OCI-LY7 (cell line): ENCODE data around the gene FCN1. TPM values are rescaled to one million over a fixed set of nuclear protein-coding genes. Genes with fewer than 3 reads are reported as not detected.

ENCODE experiments used
- BruUV-seq: library from RNA; stranded (reverse); fragments of 400-500 nt; replicated peaks from 2 replicates; lab custom pipeline; 2021; lab: Mats Ljungman, UMichigan
- CTCF ChIA-PET: fragments of 300-600 bp; sonication (Branson Sonifier 250); formaldehyde crosslinking; loops from one replicate; lab custom pipeline; 2022; ENCODE audit warnings: antibody characterized with exemption; ENCODE audit not compliant: unreplicated experiment; lab: Charles Lee
- POLR2A ChIA-PET: fragments of 300-600 bp; sonication (Branson Sonifier 250); formaldehyde crosslinking; loops from one replicate; lab custom pipeline; 2022; ENCODE audit warnings: antibody characterized with exemption; lab: Charles Lee
- DNase-seq: peaks from one replicate; pipeline ENCODE4 v3.0.0-alpha.2; 2015; ENCODE audit warnings: low spot score
- H2AFZ ChIP-seq: fragments of 200-600 bp; sonication (generic), shearing (Covaris generic); 2 replicates; pipeline ENCODE4 v1.6.1; 2014; ENCODE audit warnings: mild to moderate bottlenecking, antibody characterized with exemption, low read length, moderate library complexity
- H3K27ac ChIP-seq: fragments of 200-600 bp; sonication (generic); 2 replicates; pipeline ENCODE4 v1.5.1; 2014; ENCODE audit warnings: mixed run types, low read depth, mild to moderate bottlenecking, moderate library complexity, low read length, inconsistent platforms; ENCODE audit not compliant: poor library complexity, severe bottlenecking
- H3K36me3 ChIP-seq: fragments of 200-600 bp; sonication (generic); 2 replicates; pipeline ENCODE4 v1.6.1; 2014; ENCODE audit warnings: mild to moderate bottlenecking, antibody characterized with exemption, low read length, moderate library complexity, mixed read lengths; ENCODE audit not compliant: insufficient read depth
- H3K4me1 ChIP-seq: fragments of 200-600 bp; sonication (generic); 2 replicates; pipeline ENCODE4 v1.5.1; 2014; ENCODE audit warnings: mild to moderate bottlenecking, low read length; ENCODE audit not compliant: insufficient read depth, poor library complexity, severe bottlenecking
- H3K4me2 ChIP-seq: fragments of 200-600 bp; sonication (generic); 2 replicates; pipeline ENCODE4 v1.6.1; 2014; ENCODE audit warnings: mild to moderate bottlenecking, low read length
- H3K4me3 ChIP-seq: fragments of 200-600 bp; sonication (generic); 2 replicates; pipeline ENCODE4 v1.5.1; 2014; ENCODE audit warnings: mild to moderate bottlenecking, low read depth, low read length; ENCODE audit not compliant: poor library complexity, severe bottlenecking
- H3K79me2 ChIP-seq: fragments of 200-600 bp; sonication (generic); 2 replicates; pipeline ENCODE4 v1.6.1; 2016; ENCODE audit warnings: low read depth, mild to moderate bottlenecking, low read length, moderate library complexity, mixed read lengths; ENCODE audit not compliant: insufficient read depth
- H3K9me2 ChIP-seq: fragments of 200-600 bp; sonication (generic); 2 replicates; pipeline ENCODE4 v1.6.1; 2016; ENCODE audit warnings: mild to moderate bottlenecking, low read length, mixed read lengths; ENCODE audit not compliant: insufficient read depth
- H3K9me3 ChIP-seq: fragments of 200-600 bp; sonication (generic); 2 replicates; pipeline ENCODE4 v1.6.1; 2014; ENCODE audit warnings: mild to moderate bottlenecking, mixed run types, low read length, mixed read lengths
- H4K20me1 ChIP-seq: fragments of 200-600 bp; sonication (generic); 2 replicates; pipeline ENCODE4 v1.6.1; 2014; ENCODE audit warnings: mild to moderate bottlenecking, antibody characterized with exemption, low read length, moderate library complexity, mixed read lengths; ENCODE audit not compliant: insufficient read depth
- EZH2phosphoT487 ChIP-seq: fragments of 200-600 bp; sonication (generic); IDR thresholded peaks from 2 replicates; pipeline ENCODE4 v1.6.1; 2018; ENCODE audit warnings: low read depth, borderline replicate concordance, mild to moderate bottlenecking, mixed run types, antibody characterized with exemption, low read length, moderate library complexity, mixed read lengths
- intact Hi-C: fragments of 100-400 bp; cut with micrococcal nuclease; formaldehyde crosslinking; loops from one replicate; pipeline ENCODE4 v1.10.0; 2022; ENCODE audit not compliant: unreplicated experiment
- total RNA-seq, 2 experiments: library from RNA; depleted of rRNA in 1 of 2; stranded (reverse); fragments of >200 nt in 1 of 2; shearing (Covaris generic) in 1 of 2; gene quantifications; 2 replicates each; pipeline ENCODE4 v1.2.3, GENCODE V29; 2014 to 2022
- TF ChIP-seq, protein P1 (sequence below): fragments of 200-600 bp; sonication (generic); conservative IDR thresholded peaks from 2 replicates; pipeline ENCODE4 v1.5.1; 2014; ENCODE audit warnings: mild to moderate bottlenecking, antibody characterized with exemption, low read length, moderate library complexity, mixed read lengths

The FCN1 gene
- total RNA-seq, 2 experiments from 2014 or later = 0.19 to 0.30 TPM

DNA sequence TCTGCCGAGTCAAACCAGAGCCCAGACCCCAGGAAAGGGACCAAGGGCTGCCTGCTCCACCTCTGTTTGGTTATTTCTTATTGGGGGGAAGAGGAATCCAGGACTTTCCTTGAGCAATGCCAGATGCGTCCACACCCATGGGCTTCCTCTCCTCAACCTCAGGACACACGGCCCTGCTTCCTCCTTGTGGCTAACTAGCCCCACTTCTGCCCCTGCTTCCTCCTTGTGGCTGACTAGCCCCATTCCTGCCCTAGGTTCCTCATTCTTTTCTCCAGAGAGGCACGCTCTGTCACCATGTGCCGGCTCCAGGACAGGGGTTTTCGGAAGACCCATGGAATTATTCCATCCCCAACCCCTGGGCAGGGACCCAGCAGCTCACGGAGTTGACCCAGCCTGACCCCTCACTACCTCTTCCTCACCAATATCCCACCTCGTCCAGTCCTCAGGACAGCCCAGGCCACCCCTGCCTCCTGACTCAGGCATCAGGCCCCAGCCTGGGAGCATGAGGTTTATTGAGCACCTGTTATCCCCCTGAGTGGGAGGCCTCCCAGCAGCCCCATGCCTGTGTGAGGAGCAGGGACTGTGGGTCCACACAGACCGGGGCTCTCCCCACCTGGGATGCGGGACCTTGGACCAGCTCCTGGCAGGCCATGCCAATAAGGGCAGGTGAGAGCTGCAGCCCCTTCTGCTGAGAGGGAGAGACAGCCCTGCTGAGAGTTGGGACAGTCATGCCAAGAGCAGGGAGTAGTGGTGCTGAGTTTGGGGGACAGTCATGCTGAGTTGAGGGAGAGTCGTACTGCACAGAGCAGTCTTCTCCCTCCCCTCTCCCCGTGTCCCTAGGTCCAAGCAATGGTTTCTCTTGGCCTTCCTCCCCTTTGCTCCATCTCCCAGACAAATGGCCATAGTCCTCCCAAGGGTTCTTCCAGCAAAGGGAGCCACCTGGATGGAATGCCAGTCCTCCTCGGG lies 11.8 kb upstream of the FCN1 start:
- H3K36me3 ChIP-seq = no peaks in the 10 kb centered on the region
- POLR2A ChIA-PET = interaction anchor here (0.7 to 2.0 kb wide), 3 partner anchors 7 to 29 kb away, joined by 3 to 6 read pairs (median 3); no protein-coding TSS in a partner anchor
- no peaks in the 10 kb centered on the region for H3K9me3 ChIP-seq
- peak; percentile 68 for DNase-seq
- peak overlapping the region; percentile 31 for H3K4me3 ChIP-seq
- no peak overlapping the region for H2AFZ ChIP-seq
- CTCF ChIA-PET = no interaction called here
- peak overlapping the region; percentile 97 for H3K27ac ChIP-seq
- peaks cover 10% of the 10 kb centered on the region for H3K79me2 ChIP-seq
- BruUV-seq = no TSS peak
- intact Hi-C loops = loop anchor here (2.0 to 5.0 kb wide), 2 partner anchors 61 to 162 kb away; no protein-coding TSS in a partner anchor
- H3K4me1 ChIP-seq = peaks cover 63% of the 10 kb centered on the region
- no peaks in the 10 kb centered on the region for H4K20me1 ChIP-seq
- no peaks in the 10 kb centered on the region for H3K9me2 ChIP-seq
- H3K4me2 ChIP-seq = peak overlapping the region; percentile 72
- TF ChIP-seq EZH2phosphoT487 = no peak
- TF ChIP-seq, protein P1, sequence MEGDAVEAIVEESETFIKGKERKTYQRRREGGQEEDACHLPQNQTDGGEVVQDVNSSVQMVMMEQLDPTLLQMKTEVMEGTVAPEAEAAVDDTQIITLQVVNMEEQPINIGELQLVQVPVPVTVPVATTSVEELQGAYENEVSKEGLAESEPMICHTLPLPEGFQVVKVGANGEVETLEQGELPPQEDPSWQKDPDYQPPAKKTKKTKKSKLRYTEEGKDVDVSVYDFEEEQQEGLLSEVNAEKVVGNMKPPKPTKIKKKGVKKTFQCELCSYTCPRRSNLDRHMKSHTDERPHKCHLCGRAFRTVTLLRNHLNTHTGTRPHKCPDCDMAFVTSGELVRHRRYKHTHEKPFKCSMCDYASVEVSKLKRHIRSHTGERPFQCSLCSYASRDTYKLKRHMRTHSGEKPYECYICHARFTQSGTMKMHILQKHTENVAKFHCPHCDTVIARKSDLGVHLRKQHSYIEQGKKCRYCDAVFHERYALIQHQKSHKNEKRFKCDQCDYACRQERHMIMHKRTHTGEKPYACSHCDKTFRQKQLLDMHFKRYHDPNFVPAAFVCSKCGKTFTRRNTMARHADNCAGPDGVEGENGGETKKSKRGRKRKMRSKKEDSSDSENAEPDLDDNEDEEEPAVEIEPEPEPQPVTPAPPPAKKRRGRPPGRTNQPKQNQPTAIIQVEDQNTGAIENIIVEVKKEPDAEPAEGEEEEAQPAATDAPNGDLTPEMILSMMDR = no peak

DNA sequence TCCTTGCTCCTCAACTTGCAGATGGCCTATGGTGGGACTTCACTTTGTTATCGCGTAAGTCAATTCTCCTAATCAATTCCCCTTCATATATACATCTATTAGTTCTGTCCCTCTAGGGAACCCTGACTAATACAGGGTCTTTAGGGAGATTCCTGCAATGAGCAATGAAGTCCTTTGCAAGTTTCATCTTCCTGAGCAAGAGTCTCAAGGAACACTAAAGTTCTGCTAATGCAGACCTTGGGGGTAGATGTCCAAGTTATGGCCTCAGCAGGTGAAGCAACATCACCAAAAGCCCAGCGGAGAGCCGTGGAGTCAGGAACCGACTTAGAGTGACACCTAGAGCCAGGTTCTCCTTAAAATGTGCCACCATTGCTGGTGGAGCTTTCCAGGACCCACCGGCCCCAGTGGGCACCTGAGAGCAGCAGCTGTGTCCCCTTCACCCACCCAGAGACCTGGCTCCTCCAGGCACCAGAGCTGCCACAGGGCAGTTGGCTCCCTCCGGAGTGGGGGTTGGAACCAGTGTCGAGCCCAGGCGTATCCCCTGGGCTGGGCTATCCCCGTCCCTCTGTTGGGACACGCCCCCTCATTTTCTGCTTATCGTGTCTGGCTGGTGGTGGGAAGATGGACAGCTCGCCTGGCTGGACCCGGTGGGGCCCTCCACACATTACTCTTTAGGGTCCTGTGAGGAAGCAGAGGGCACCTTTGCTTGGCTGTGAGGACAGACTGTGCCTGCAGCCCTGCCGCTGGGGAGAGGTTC lies 10.9 kb upstream of the FCN1 start:
- peaks cover 54% of the 10 kb centered on the region for H3K4me1 ChIP-seq
- BruUV-seq = no TSS peak
- H3K36me3 ChIP-seq = no peaks in the 10 kb centered on the region
- peaks cover 10% of the 10 kb centered on the region for H3K79me2 ChIP-seq
- no peaks in the 10 kb centered on the region for H3K9me2 ChIP-seq
- no peak for TF ChIP-seq EZH2phosphoT487
- TF ChIP-seq, protein P1 = no peak
- H3K4me2 ChIP-seq = peak overlapping the region; percentile 72
- POLR2A ChIA-PET = interaction anchor here (0.7 to 0.8 kb wide), 2 partner anchors 10 to 29 kb away, joined by 3 read pairs; no protein-coding TSS in a partner anchor
- H3K9me3 ChIP-seq = no peaks in the 10 kb centered on the region
- no peak overlapping the region for H3K4me3 ChIP-seq
- CTCF ChIA-PET = no interaction called here
- peak overlapping the region; percentile 97 for H3K27ac ChIP-seq
- H2AFZ ChIP-seq = no peak overlapping the region
- intact Hi-C loops = no loop called here
- DNase-seq = no peak
- H4K20me1 ChIP-seq = no peaks in the 10 kb centered on the region
